Activated CD4-positive, CD25-positive, alpha-beta regulatory T cell treated with anti-CD3 and anti-CD28 coated beads, Interleukin-2, amount 50 U/mL, for 72 hours (primary cell): Measurements from ENCODE around the gene ZAR1L.

Experiments
- DNase-seq: peaks from one replicate; pipeline ENCODE4 v3.0.0; 2021

The ZAR1L gene

DNA sequence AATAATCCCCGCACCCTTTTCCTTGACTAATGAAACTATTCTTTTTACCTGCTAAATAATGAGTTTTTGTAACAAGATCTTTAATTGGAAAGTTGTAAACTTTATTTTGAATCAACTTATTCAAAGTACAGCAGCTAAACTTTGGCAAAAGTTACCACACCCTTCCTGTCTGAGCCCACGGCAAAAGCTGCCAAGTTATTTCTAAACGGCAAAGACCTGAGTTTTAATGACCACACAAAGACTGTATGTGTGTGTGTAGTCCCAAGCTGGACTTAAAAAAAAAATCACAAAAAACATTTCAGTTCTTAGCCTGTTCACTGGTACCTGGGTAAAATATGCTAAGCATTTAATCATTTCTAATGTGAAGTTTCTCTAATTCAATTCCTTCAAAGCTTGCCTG, 60.7 kb downstream of the ZAR1L start:
- DNase-seq: no peak

DNA sequence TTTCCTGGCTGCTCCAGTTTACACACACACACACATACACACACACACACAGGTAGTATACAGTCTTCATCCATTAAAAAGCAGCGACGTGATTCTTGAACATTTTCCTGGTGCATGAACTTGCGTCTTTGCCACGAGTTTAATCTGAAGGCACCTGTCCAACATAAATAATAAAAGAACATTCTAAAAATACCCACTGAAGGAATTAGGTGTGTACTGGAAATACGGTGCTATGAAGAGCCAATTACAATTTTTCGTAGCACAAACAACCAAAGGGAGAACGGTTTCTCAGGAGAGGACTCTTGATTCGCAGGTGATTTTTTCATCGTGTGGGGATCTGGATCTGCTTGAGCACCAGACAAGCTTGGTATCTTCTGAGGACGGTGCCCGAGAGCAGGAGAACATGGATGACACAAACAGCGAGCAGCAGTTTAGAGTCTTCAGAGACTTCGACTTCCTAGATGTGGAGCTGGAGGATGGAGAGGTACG, 61.2 kb downstream of the ZAR1L start:
- no peak for DNase-seq
